Left renal pelvis (tissue), 4 donors: ENCODE measurements around the gene CELF1. TPM values are rescaled to one million over a fixed set of nuclear protein-coding genes. Genes with fewer than 3 reads are reported as not detected.

Experiments
- DNase-seq, 4 donors: peaks; one replicate each; pipeline ENCODE4 v3.0.0-alpha.2; 2013; ENCODE audit warnings: low read depth in 4 of 4, low spot score in 3 of 4
- polyA plus RNA-seq, 4 donors: library from polyadenylated mRNA; unstranded; fragments of 120-200 nt; gene quantifications; one replicate each; pipeline ENCODE4 v1.2.1, GENCODE V29; 2013; ENCODE audit not compliant: insufficient read length in 4 of 4

The CELF1 gene
- polyA plus RNA-seq, 4 donors = 76.5 to 122 (median 106) TPM

GRCh38 chr11:47460571-47461235 is 92.2 kb downstream of the CELF1 start:
- no peak for DNase-seq

GRCh38 chr11:47454258-47454671 is 98.7 kb downstream of the CELF1 start:
- DNase-seq = peak; percentile 54 to 63 (median 58)

GRCh38 chr11:47453365-47453764 is 99.6 kb downstream of the CELF1 start:
- no peak for DNase-seq

GRCh38 chr11:47451990-47452389 is 100.9 kb downstream of the CELF1 start:
- no peak for DNase-seq

GRCh38 chr11:47451436-47451835 is 101.5 kb downstream of the CELF1 start:
- no peak for DNase-seq

GRCh38 chr11:47449541-47449940 is 103.4 kb downstream of the CELF1 start:
- no peak for DNase-seq

GRCh38 chr11:47448566-47449427 is 104.1 kb downstream of the CELF1 start, which contains the start of gene RAPSN:
Gene RAPSN (minus strand): TSS chr11:47449136. CDS start chr11:47448964, 172 bp downstream.
- DNase-seq = no peak

GRCh38 chr11:47447906-47448305 is 105.0 kb downstream of the CELF1 start:
- DNase-seq = no peak

GRCh38 chr11:47446833-47447232 is 106.1 kb downstream of the CELF1 start:
- DNase-seq = no peak

- DNase-seq = no peak
These were observed 107.1 kb downstream of the CELF1 start for GRCh38 chr11:47445840-47446239.

GRCh38 chr11:47443817-47444216 is 109.1 kb downstream of the CELF1 start:
- DNase-seq = no peak

GRCh38 chr11:47443028-47443700 is 109.8 kb downstream of the CELF1 start:
- DNase-seq = no peak

GRCh38 chr11:47442514-47442913 is 110.4 kb downstream of the CELF1 start:
- DNase-seq = no peak

GRCh38 chr11:47441421-47441820 is 111.5 kb downstream of the CELF1 start:
- DNase-seq = no peak

GRCh38 chr11:47440054-47440476 is 112.9 kb downstream of the CELF1 start:
- no peak for DNase-seq

- no peak for DNase-seq
These were observed 114.2 kb downstream of the CELF1 start for GRCh38 chr11:47438721-47439120.

- no peak for DNase-seq
These were observed 115.0 kb downstream of the CELF1 start for GRCh38 chr11:47437746-47438418.

- no peak for DNase-seq
These were observed 115.7 kb downstream of the CELF1 start for GRCh38 chr11:47437218-47437745.

GRCh38 chr11:47436726-47437125 is 116.2 kb downstream of the CELF1 start:
- no peak for DNase-seq

GRCh38 chr11:47435687-47436086 is 117.2 kb downstream of the CELF1 start:
- DNase-seq = no peak
